Upper lobe of left lung (tissue), 6 donors: ENCODE data around the gene KCNH1. TPM values are rescaled to one million over a fixed set of nuclear protein-coding genes. Genes with fewer than 3 reads are reported as not detected.

Experiments used
- ATAC-seq, 2 donors: fragments of 200-7000 bp; cut with Tn5 transposase; one replicate each; pipeline ENCODE4 v1.9.1; 2022; ENCODE audit warnings: mild to moderate bottlenecking in 2 of 2, moderate library complexity in 2 of 2; ENCODE audit not compliant: low FRiP score in 2 of 2
- DNase-seq, 2 donors: peaks; one replicate each; pipeline ENCODE4 v3.0.0-alpha.2; 2019 to 2020
- H3K27ac ChIP-seq, 4 donors: fragments of 200-600 bp; sonication (generic); one replicate each; pipeline ENCODE4 v1.5.1; 2016 to 2019
- H3K27me3 ChIP-seq, 4 donors: fragments of 200-600 bp; sonication (generic); one replicate each; pipeline ENCODE4 v1.5.1; 2017 to 2019
- H3K36me3 ChIP-seq, 4 donors: fragments of 200-600 bp; sonication (generic); one replicate each; pipeline ENCODE4 v1.5.1; 2016 to 2019
- H3K4me1 ChIP-seq, 4 donors: fragments of 200-600 bp; sonication (generic); one replicate each; pipeline ENCODE4 v1.5.1; 2018 to 2019
- H3K4me3 ChIP-seq, 4 donors: fragments of 200-600 bp; sonication (generic); one replicate each; pipeline ENCODE4 v1.5.1; 2017 to 2019; ENCODE audit warnings: mild to moderate bottlenecking in 2 of 4, moderate library complexity in 1 of 4
- H3K9me3 ChIP-seq, 4 donors: fragments of 200-600 bp; sonication (generic); one replicate each; pipeline ENCODE4 v1.5.1; 2018 to 2019
- CTCF ChIP-seq, 6 experiments: fragments of 450-650 bp in 4 of 6; fragments of 200-600 bp in 2 of 6; sonication (generic) in 2 of 6; IDR thresholded peaks; one replicate each; pipeline ENCODE4 v1.5.1; 2016 to 2019; ENCODE audit warnings: antibody characterized with exemption in 6 of 6
- EP300 ChIP-seq, 4 donors: sonication (generic); formaldehyde crosslinking; IDR thresholded peaks; one replicate each; pipeline ENCODE4 v1.5.1; 2017; ENCODE audit warnings: antibody characterized with exemption in 4 of 4, control low read depth in 2 of 4
- POLR2A ChIP-seq, 4 donors: fragments of 450-650 bp; IDR thresholded peaks; one replicate each; pipeline ENCODE4 v1.5.1; 2016 to 2017; ENCODE audit warnings: antibody characterized with exemption in 4 of 4, mild to moderate bottlenecking in 2 of 4
- POLR2AphosphoS5 ChIP-seq, 2 donors: sonication (generic); formaldehyde crosslinking; IDR thresholded peaks; one replicate each; pipeline ENCODE4 v1.5.1; 2017; ENCODE audit warnings: antibody characterized with exemption in 2 of 2
- WGBS, 2 donors: methylation state at CpG; one replicate each; pipeline ENCODE4 v1.1.5; 2017 to 2018; 5-methylcytosine and 5-hydroxymethylcytosine counted together
- total RNA-seq, 6 donors: library from RNA; depleted of rRNA in 4 of 6; stranded (reverse); fragments of >200 nt in 4 of 6; gene quantifications; one replicate each; pipeline versions ENCODE4 v1.1.0 to v1.2.1, GENCODE V29; 2016 to 2021
- donor health status: DM: no; HTN: no; CAD: no; lungs with moderate emphysema.
- donor health status: DM: no; HTN: yes; CAD: no; lungs with severe emphysema.

The KCNH1 gene
- total RNA-seq, 6 donors from 2014 or later, result 0.09 TPM; not detected in 5

GRCh38 chr1:210728437-210729149 is 405.4 kb downstream of the KCNH1 start:
- H3K36me3 ChIP-seq, result no peaks in the 10 kb centered on the region

GRCh38 chr1:210727709-210728108 is 406.2 kb downstream of the KCNH1 start:
- DNase-seq, result no peak
- no peaks in the 10 kb centered on the region for H3K4me1 ChIP-seq
- ATAC-seq, result no peak
- H3K9me3 ChIP-seq, result no peaks in the 10 kb centered on the region
- no peaks in the 10 kb centered on the region for H3K27me3 ChIP-seq
- no peak for TF ChIP-seq POLR2A (IDR thresholded peaks at IDR 0.05)
- no peak for TF ChIP-seq CTCF (IDR thresholded peaks at IDR 0.05)
- TF ChIP-seq POLR2AphosphoS5 (IDR thresholded peaks at IDR 0.05), result no peak
- no peak for TF ChIP-seq EP300 (IDR thresholded peaks at IDR 0.05)
- H3K4me3 ChIP-seq, result no peak overlapping the region
- no peaks in the 10 kb centered on the region for H3K36me3 ChIP-seq
- WGBS, 2 donors, result 47 to 51% methylated on average over 2 of the region's 2 CpGs
- no peak overlapping the region for H3K27ac ChIP-seq

More at GRCh38 chr1:210728437-210729149, 405.4 kb downstream of the KCNH1 start:
- DNase-seq (no peak), ATAC-seq (no peak)
- Histone ChIP-seq H3K9me3 (no peaks in the 10 kb centered on the region), H3K27me3 (no peaks in the 10 kb centered on the region), H3K27ac (no peak overlapping the region), H3K4me3 (no peak overlapping the region), H3K4me1 (no peaks in the 10 kb centered on the region)
- no peak for TF ChIP-seq EP300 (IDR thresholded peaks at IDR 0.05)
- TF ChIP-seq POLR2AphosphoS5 (IDR thresholded peaks at IDR 0.05), result no peak
- TF ChIP-seq CTCF (IDR thresholded peaks at IDR 0.05), result no peak
- no peak for TF ChIP-seq POLR2A (IDR thresholded peaks at IDR 0.05)
- WGBS, 2 donors, result 78 to 87% methylated on average over 4 of the region's 4 CpGs

GRCh38 chr1:210726621-210727020 is 407.3 kb downstream of the KCNH1 start:
- no peak overlapping the region for H3K27ac ChIP-seq
- H3K9me3 ChIP-seq, result no peaks in the 10 kb centered on the region
- no peaks in the 10 kb centered on the region for H3K27me3 ChIP-seq
- no peak for ATAC-seq
- no peaks in the 10 kb centered on the region for H3K4me1 ChIP-seq
- no peak for DNase-seq
- no peaks in the 10 kb centered on the region for H3K36me3 ChIP-seq
- TF ChIP-seq EP300 (IDR thresholded peaks at IDR 0.05), result no peak
- no peak overlapping the region for H3K4me3 ChIP-seq
- 0 to 3% methylated on average over 2 of the region's 2 CpGs for WGBS, 2 donors

- no peaks in the 10 kb centered on the region for H3K9me3 ChIP-seq
- H3K4me3 ChIP-seq, result no peak overlapping the region
- ATAC-seq (no peak), DNase-seq (no peak)
- no peaks in the 10 kb centered on the region for H3K4me1 ChIP-seq
- no peaks in the 10 kb centered on the region for H3K36me3 ChIP-seq
- WGBS, 2 donors, result 85 to 86% methylated on average over 2 of the region's 2 CpGs
- no peaks in the 10 kb centered on the region for H3K27me3 ChIP-seq
- no peak overlapping the region for H3K27ac ChIP-seq
- no peak for TF ChIP-seq CTCF (IDR thresholded peaks at IDR 0.05)
Measured at GRCh38 chr1:210724768-210725167, 409.2 kb downstream of the KCNH1 start.

GRCh38 chr1:210723646-210724045 is 410.3 kb downstream of the KCNH1 start:
- no peaks in the 10 kb centered on the region for H3K36me3 ChIP-seq

More at GRCh38 chr1:210723646-210724045, 410.3 kb downstream of the KCNH1 start:
- Histone ChIP-seq H3K4me1 (no peaks in the 10 kb centered on the region), H3K27ac (no peak overlapping the region), H3K9me3 (no peaks in the 10 kb centered on the region), H3K4me3 (no peak overlapping the region), H3K27me3 (no peaks in the 10 kb centered on the region)
- no peak for ATAC-seq
- TF ChIP-seq POLR2AphosphoS5 (IDR thresholded peaks at IDR 0.05) (no peak), EP300 (IDR thresholded peaks at IDR 0.05) (no peak), CTCF (IDR thresholded peaks at IDR 0.05) (no peak), POLR2A (IDR thresholded peaks at IDR 0.05) (no peak)
- DNase-seq, result no peak
- 23 to 42% methylated on average over 4 of the region's 4 CpGs for WGBS, 2 donors
